SK-N-SH treated with all-trans-retinoic acid at 6 μM for 48 hours (cell line): ENCODE results near the gene UBAP2.

ENCODE experiments used
- ATAC-seq: fragments of 200-7000 bp; cut with Tn5 transposase; 3 replicates; pipeline ENCODE4 v1.9.1; 2020; ENCODE audit warnings: mild to moderate bottlenecking, moderate library complexity
- ARNTL ChIP-seq: fragments of 450-650 bp; formaldehyde crosslinking; IDR thresholded peaks from 2 replicates; pipeline ENCODE4 v1.5.0; 2020; ENCODE audit warnings: low read depth, mild to moderate bottlenecking, moderate library complexity, borderline replicate concordance
- BACH2 ChIP-seq: fragments of 250-450 bp; sonication (Bioruptor Pico); IDR thresholded peaks from 2 replicates; pipeline ENCODE4 v1.9.0; 2021; ENCODE audit warnings: mild to moderate bottlenecking, borderline replicate concordance
- CSDC2 ChIP-seq: fragments of 250-450 bp; sonication (Bioruptor Pico); IDR thresholded peaks from 2 replicates; pipeline ENCODE4 v1.5.0; 2020; ENCODE audit warnings: mild to moderate bottlenecking, moderate library complexity
- ESRRG ChIP-seq: fragments of 250-450 bp; sonication (Bioruptor Pico); IDR thresholded peaks from 2 replicates; pipeline ENCODE4 v1.6.1; 2021; ENCODE audit warnings: mild to moderate bottlenecking
- GLIS3 ChIP-seq: fragments of 250-450 bp; sonication (Bioruptor Pico); IDR thresholded peaks from 2 replicates; pipeline ENCODE4 v1.5.0; 2020; ENCODE audit warnings: mild to moderate bottlenecking, moderate library complexity
- ISL1 ChIP-seq: fragments of 250-450 bp; sonication (Bioruptor Pico); IDR thresholded peaks from 2 replicates; pipeline ENCODE4 v2.1.2; 2022; ENCODE audit warnings: mild to moderate bottlenecking, moderate library complexity
- PATZ1 ChIP-seq: fragments of 250-450 bp; sonication (Bioruptor Pico); IDR thresholded peaks from 2 replicates; pipeline ENCODE4 v1.8.0; 2020; ENCODE audit warnings: mild to moderate bottlenecking, moderate library complexity, borderline replicate concordance
- PPARA ChIP-seq: fragments of 250-450 bp; sonication (Bioruptor Pico); IDR thresholded peaks from 2 replicates; pipeline ENCODE4 v1.5.0; 2020; ENCODE audit warnings: mild to moderate bottlenecking, borderline replicate concordance
- SNAI2 ChIP-seq: fragments of 250-450 bp; sonication (Bioruptor Pico); IDR thresholded peaks from 2 replicates; pipeline ENCODE4 v1.5.0; 2020; ENCODE audit warnings: mild to moderate bottlenecking, moderate library complexity
- ZFP3 ChIP-seq: fragments of 250-450 bp; sonication (Bioruptor Pico); IDR thresholded peaks from 2 replicates; pipeline ENCODE4 v1.5.0; 2020; ENCODE audit warnings: mild to moderate bottlenecking, moderate library complexity
- ZFP30 ChIP-seq: fragments of 450-650 bp; formaldehyde crosslinking; IDR thresholded peaks from 2 replicates; pipeline ENCODE4 v1.5.0; 2022; ENCODE audit warnings: mild to moderate bottlenecking, moderate library complexity
- ZNF565 ChIP-seq: fragments of 450-650 bp; formaldehyde crosslinking; conservative IDR thresholded peaks from 2 replicates; pipeline ENCODE4 v1.5.0; 2020; ENCODE audit warnings: low read depth, mild to moderate bottlenecking, moderate library complexity
- ZNF70 ChIP-seq: fragments of 450-650 bp; formaldehyde crosslinking; IDR thresholded peaks from 2 replicates; pipeline ENCODE4 v1.5.0; 2020; ENCODE audit warnings: mild to moderate bottlenecking, moderate library complexity
- ZNF8 ChIP-seq: fragments of 450-650 bp; formaldehyde crosslinking; IDR thresholded peaks from 2 replicates; pipeline ENCODE4 v1.5.0; 2020; ENCODE audit warnings: mild to moderate bottlenecking, moderate library complexity
- TF ChIP-seq, protein P1 (sequence below): fragments of 250-450 bp; sonication (Bioruptor Pico); IDR thresholded peaks from 2 replicates; pipeline ENCODE4 v1.5.1; 2020; ENCODE audit warnings: low read depth, mild to moderate bottlenecking, moderate library complexity
- TF ChIP-seq, protein P2 (sequence below): fragments of 250-450 bp; sonication (Bioruptor Pico); IDR thresholded peaks from 2 replicates; pipeline ENCODE4 v1.5.1; 2021; ENCODE audit warnings: mild to moderate bottlenecking, moderate library complexity
- TF ChIP-seq, protein P3 (sequence below): fragments of 250-450 bp; sonication (Bioruptor Pico); IDR thresholded peaks from 2 replicates; pipeline ENCODE4 v1.5.0; 2020; ENCODE audit warnings: mild to moderate bottlenecking, moderate library complexity

Gene UBAP2

GRCh38 chr9:34086864-34087263, 38.2 kb upstream of the UBAP2 start (continued):
- TF ChIP-seq, protein P1, sequence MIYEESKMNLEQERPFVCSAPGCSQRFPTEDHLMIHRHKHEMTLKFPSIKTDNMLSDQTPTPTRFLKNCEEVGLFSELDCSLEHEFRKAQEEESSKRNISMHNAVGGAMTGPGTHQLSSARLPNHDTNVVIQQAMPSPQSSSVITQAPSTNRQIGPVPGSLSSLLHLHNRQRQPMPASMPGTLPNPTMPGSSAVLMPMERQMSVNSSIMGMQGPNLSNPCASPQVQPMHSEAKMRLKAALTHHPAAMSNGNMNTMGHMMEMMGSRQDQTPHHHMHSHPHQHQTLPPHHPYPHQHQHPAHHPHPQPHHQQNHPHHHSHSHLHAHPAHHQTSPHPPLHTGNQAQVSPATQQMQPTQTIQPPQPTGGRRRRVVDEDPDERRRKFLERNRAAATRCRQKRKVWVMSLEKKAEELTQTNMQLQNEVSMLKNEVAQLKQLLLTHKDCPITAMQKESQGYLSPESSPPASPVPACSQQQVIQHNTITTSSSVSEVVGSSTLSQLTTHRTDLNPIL (CRISPR knock-in tag), result no peak
- no peak for TF ChIP-seq ZFP3 (CRISPR knock-in tag)
- TF ChIP-seq ARNTL (CRISPR knock-in tag), result no peak
- TF ChIP-seq ZNF8 (CRISPR knock-in tag), result no peak
- no peak for TF ChIP-seq PATZ1 (CRISPR knock-in tag)
- no peak for TF ChIP-seq CSDC2 (CRISPR knock-in tag)
- no peak for TF ChIP-seq ZNF565 (CRISPR knock-in tag)

DNA sequence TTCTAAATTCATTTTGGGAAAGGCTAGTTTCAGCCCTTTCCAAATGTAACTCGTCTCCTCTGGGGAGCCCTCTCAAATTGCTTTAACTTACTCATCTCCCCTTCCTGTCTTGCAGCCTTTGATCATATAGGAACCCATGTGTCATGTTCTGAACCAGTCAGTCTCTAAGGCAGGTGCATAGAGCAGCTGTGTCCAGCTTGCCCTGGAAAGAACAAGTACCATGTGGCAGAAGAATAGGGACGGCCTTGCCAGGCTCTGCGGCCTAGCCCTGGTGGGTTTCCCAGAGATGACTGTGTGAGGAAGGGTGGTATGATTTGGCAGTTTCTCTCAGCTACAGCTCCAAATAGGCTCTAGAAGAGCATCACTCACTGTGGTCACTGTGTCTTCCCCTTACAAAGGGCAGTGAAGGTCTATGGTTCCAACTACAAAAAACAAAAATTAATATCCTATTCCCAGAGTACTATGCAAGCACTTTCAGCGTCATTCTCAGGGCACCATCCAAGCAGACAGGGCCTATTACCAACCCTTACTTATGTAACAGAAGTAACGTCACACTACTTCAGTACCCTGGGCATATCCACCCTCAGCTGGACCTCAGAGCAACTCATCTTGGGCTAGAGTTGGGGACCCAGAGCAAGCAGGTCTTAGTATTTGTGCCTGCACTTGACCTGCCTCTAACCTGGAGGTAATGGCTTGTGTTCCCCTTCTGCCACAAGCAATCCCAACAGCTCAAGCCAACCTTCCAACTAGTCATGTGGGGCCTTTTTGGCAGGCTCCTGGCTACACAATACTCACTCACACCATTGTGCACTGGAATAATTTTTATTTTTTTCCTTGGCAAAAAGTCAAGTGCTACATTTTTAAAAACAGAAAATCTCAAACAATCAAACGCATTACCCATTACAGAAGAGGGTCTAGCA, 37.2 kb upstream of the UBAP2 start:
- TF ChIP-seq ZFP30 (CRISPR knock-in tag) (no peak), PATZ1 (CRISPR knock-in tag) (no peak), SNAI2 (CRISPR knock-in tag) (no peak), ZFP3 (CRISPR knock-in tag) (no peak), BACH2 (no peak), PPARA (CRISPR knock-in tag) (no peak), ZNF70 (no peak), ZNF8 (CRISPR knock-in tag) (no peak), ISL1 (CRISPR knock-in tag) (no peak)
- TF ChIP-seq, protein P2, sequence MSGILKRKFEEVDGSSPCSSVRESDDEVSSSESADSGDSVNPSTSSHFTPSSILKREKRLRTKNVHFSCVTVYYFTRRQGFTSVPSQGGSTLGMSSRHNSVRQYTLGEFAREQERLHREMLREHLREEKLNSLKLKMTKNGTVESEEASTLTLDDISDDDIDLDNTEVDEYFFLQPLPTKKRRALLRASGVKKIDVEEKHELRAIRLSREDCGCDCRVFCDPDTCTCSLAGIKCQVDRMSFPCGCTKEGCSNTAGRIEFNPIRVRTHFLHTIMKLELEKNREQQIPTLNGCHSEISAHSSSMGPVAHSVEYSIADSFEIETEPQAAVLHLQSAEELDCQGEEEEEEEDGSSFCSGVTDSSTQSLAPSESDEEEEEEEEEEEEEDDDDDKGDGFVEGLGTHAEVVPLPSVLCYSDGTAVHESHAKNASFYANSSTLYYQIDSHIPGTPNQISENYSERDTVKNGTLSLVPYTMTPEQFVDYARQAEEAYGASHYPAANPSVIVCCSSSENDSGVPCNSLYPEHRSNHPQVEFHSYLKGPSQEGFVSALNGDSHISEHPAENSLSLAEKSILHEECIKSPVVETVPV (CRISPR knock-in tag), result no peak
- no peak for ATAC-seq

- ATAC-seq, result peak; percentile 28; the same call in 1 of the 3 replicates
Observed at GRCh38 chr9:34084562-34084961, 35.9 kb upstream of the UBAP2 start.

More at GRCh38 chr9:34084562-34084961, 35.9 kb upstream of the UBAP2 start:
- no peak for TF ChIP-seq ZNF70
- no peak for TF ChIP-seq ARNTL (CRISPR knock-in tag)
- TF ChIP-seq, protein P3, sequence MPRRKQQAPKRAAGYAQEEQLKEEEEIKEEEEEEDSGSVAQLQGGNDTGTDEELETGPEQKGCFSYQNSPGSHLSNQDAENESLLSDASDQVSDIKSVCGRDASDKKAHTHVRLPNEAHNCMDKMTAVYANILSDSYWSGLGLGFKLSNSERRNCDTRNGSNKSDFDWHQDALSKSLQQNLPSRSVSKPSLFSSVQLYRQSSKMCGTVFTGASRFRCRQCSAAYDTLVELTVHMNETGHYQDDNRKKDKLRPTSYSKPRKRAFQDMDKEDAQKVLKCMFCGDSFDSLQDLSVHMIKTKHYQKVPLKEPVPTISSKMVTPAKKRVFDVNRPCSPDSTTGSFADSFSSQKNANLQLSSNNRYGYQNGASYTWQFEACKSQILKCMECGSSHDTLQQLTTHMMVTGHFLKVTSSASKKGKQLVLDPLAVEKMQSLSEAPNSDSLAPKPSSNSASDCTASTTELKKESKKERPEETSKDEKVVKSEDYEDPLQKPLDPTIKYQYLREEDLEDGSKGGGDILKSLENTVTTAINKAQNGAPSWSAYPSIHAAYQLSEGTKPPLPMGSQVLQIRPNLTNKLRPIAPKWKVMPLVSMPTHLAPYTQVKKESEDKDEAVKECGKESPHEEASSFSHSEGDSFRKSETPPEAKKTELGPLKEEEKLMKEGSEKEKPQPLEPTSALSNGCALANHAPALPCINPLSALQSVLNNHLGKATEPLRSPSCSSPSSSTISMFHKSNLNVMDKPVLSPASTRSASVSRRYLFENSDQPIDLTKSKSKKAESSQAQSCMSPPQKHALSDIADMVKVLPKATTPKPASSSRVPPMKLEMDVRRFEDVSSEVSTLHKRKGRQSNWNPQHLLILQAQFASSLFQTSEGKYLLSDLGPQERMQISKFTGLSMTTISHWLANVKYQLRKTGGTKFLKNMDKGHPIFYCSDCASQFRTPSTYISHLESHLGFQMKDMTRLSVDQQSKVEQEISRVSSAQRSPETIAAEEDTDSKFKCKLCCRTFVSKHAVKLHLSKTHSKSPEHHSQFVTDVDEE (CRISPR knock-in tag), result no peak
- TF ChIP-seq GLIS3, result no peak
- no peak for TF ChIP-seq ESRRG (CRISPR knock-in tag)
- no peak for TF ChIP-seq PATZ1 (CRISPR knock-in tag)
